GM23338 (cell line): ENCODE results near the gene SERBP1.

ENCODE experiments used
- EZH2phosphoT487 ChIP-seq: fragments of 200-600 bp; sonication (generic); IDR thresholded peaks from one replicate; pipeline ENCODE4 v1.8.1; 2018; ENCODE audit warnings: antibody characterized with exemption; ENCODE audit not compliant: unreplicated experiment
- REST ChIP-seq: IDR thresholded peaks from one replicate; pipeline ENCODE4 v1.6.1; 2018; ENCODE audit warnings: antibody characterized with exemption; ENCODE audit not compliant: unreplicated experiment
- TF ChIP-seq, protein P1 (sequence below), 2 experiments: fragments of 200-600 bp in 1 of 2; sonication (generic) in 1 of 2; conservative IDR thresholded peaks; 2 replicates each; pipeline versions ENCODE4 v1.5.1 to v1.6.1; 2016 to 2017; ENCODE audit warnings: antibody characterized with exemption in 2 of 2, low read depth in 2 of 2, mild to moderate bottlenecking in 2 of 2, moderate library complexity in 1 of 2
- TF ChIP-seq, protein P2 (sequence below): IDR thresholded peaks from 2 replicates; pipeline ENCODE4 v1.6.1; 2016; ENCODE audit warnings: antibody characterized with exemption

- TF ChIP-seq, protein P1, sequence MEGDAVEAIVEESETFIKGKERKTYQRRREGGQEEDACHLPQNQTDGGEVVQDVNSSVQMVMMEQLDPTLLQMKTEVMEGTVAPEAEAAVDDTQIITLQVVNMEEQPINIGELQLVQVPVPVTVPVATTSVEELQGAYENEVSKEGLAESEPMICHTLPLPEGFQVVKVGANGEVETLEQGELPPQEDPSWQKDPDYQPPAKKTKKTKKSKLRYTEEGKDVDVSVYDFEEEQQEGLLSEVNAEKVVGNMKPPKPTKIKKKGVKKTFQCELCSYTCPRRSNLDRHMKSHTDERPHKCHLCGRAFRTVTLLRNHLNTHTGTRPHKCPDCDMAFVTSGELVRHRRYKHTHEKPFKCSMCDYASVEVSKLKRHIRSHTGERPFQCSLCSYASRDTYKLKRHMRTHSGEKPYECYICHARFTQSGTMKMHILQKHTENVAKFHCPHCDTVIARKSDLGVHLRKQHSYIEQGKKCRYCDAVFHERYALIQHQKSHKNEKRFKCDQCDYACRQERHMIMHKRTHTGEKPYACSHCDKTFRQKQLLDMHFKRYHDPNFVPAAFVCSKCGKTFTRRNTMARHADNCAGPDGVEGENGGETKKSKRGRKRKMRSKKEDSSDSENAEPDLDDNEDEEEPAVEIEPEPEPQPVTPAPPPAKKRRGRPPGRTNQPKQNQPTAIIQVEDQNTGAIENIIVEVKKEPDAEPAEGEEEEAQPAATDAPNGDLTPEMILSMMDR (conservative IDR thresholded peaks at IDR 0.05; ENCODE audit: low read depth in 2 of 2), result no peak
- TF ChIP-seq EZH2phosphoT487 (no peak), REST (no peak)
- TF ChIP-seq, protein P2, sequence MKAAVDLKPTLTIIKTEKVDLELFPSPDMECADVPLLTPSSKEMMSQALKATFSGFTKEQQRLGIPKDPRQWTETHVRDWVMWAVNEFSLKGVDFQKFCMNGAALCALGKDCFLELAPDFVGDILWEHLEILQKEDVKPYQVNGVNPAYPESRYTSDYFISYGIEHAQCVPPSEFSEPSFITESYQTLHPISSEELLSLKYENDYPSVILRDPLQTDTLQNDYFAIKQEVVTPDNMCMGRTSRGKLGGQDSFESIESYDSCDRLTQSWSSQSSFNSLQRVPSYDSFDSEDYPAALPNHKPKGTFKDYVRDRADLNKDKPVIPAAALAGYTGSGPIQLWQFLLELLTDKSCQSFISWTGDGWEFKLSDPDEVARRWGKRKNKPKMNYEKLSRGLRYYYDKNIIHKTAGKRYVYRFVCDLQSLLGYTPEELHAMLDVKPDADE, result no peak
Observed at GRCh38 chr1:67479146-67479891, 49.1 kb upstream of the SERBP1 start.
